GM10248 (cell line): ENCODE results near the gene TSPAN2.

Experiments
- CTCF ChIA-PET: fragments of 300-600 bp; sonication (Branson Sonifier 250); formaldehyde crosslinking; extraction: SDS; loops from one replicate; lab custom pipeline; 2021; ENCODE audit warnings: antibody characterized with exemption; lab: Yijun Ruan, JAX
- POLR2A ChIA-PET: fragments of 350-650 bp; sonication (Branson Sonifier 250); formaldehyde crosslinking; extraction: SDS; loops from one replicate; lab custom pipeline; 2020; ENCODE audit warnings: antibody characterized with exemption; lab: Yijun Ruan, JAX
- DNase-seq: peaks from one replicate; pipeline ENCODE4 v3.0.0; 2012; ENCODE audit errors: extremely low spot score
- TF ChIP-seq, protein P1 (sequence below): IDR thresholded peaks from 2 replicates; pipeline ENCODE4 v1.5.1; 2012; ENCODE audit warnings: mild to moderate bottlenecking, low read depth; ENCODE audit errors: extremely low read depth, missing control alignments, control extremely low read depth

Gene TSPAN2

DNA sequence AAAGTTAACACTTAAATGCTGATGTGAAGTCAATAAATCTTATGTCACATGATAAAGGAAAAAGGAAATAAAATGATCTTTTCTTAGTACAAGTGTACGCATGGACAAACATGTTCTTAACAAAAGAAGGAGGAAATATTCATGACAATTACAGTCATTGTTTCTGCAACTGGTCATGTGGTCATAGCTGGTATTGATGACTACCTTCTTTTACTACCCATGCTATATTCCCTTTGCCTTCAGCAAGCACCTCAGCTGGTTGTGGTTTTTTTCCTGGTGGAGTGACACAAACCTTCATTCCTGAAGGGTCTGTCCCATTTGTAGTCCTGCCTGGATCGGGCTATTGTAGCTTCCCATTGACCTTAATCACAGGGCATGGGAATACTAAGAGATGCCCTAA, 83.1 kb downstream of the TSPAN2 start:
- CTCF ChIA-PET = no interaction called here
- DNase-seq = no peak
- POLR2A ChIA-PET = no interaction called here
- TF ChIP-seq, protein P1, sequence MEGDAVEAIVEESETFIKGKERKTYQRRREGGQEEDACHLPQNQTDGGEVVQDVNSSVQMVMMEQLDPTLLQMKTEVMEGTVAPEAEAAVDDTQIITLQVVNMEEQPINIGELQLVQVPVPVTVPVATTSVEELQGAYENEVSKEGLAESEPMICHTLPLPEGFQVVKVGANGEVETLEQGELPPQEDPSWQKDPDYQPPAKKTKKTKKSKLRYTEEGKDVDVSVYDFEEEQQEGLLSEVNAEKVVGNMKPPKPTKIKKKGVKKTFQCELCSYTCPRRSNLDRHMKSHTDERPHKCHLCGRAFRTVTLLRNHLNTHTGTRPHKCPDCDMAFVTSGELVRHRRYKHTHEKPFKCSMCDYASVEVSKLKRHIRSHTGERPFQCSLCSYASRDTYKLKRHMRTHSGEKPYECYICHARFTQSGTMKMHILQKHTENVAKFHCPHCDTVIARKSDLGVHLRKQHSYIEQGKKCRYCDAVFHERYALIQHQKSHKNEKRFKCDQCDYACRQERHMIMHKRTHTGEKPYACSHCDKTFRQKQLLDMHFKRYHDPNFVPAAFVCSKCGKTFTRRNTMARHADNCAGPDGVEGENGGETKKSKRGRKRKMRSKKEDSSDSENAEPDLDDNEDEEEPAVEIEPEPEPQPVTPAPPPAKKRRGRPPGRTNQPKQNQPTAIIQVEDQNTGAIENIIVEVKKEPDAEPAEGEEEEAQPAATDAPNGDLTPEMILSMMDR = no peak
